ENCODE measurements around the gene GGT7.
"Not testable (repeated sequence)": the region's sequence is repeated elsewhere in the genome, so short reads cannot be mapped to it uniquely, and the experiment has no call there.

The GGT7 gene

DNA sequence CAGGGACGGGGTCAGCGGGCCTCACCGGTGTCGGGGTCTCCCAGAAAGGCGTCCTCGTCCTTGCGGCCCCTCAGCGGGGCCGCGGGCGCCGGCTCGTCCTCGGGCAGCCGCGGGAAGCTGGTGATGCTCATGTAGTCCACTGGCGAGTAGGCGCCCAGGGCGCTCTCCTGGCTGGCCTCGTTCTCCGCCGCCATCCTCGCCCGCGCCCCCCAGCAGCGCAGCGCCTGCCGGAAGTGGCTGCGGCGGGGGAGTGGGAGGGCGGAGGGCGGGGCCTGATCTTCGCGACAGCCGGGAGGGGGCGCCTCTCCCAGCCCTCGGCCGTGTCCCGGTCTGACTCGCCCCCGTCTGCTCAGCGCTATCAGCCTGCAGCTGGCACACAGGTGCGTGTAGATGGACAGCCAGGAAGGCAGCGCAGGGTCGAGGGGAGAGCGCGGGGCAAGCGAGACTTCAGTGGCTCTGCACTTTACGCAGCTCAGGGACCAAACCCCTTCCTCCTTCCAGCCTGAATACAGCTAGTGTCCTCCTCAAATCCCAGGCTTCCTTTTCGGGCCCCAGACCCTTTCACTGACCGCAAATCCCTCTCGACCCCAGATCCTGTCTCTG lies at the start of gene GGT7:
TSS of gene GGT7 (minus strand) at position 235 of the 603 bp plus-strand sequence. CDS start at position 194, 41 bp downstream.
- peak; percentile 75 to 89 (median 83) for DNase-seq (ENCODE audit: low read depth in 3 of 3, low spot score in 1 of 3)

GRCh38 chr20:34921436-34921835 lies 48.8 kb upstream of the GGT7 start:
- DNase-seq (ENCODE audit: low read depth in 3 of 3, low spot score in 1 of 3) = no peak

DNA sequence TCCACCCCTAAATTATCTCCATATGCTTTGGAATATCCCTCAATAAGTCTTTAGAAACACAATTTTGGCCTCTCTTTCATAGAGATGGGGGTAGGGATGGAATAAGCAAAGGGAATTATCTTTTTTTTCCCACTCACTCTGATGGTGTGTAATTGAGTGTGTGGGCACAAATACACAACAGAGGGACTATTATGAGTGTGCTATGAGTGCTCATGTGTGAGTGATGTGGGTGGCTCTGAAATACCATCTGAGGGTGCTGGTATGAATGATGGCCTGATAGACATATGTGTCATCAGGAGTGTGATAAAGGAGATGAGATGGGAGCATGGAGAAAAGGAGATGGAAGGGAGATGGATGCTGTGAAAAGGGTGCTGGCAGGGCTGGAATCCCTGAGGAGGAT lies 47.4 kb upstream of the GGT7 start:
- DNase-seq (ENCODE audit: low read depth in 3 of 3, low spot score in 1 of 3) = no peak

DNA sequence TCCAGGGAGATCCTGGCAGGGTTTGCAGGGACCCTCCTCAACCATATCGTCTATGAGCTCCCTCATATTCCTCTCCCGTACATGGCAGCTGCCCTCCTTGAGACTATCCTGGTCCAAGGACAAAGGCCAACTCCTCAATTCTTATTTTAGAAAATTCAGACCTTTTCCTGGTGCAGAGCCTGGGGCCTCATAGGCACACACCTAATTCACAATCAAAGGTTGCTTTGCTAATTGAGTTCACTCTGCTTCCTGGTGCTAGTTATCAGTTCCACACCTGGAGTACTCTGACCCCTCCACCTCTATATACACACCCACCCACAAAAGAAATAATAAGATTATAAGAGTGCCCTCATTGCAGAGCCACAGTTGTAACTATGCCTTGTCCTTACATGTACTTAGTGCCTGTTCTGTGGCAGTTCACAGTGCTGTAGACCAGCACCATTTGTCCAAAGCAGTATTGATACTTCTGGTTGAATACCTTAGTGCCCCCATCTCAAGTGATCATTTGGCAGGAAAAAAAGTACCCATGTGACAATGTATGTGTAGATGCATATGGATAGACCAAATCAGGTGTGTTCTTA lies 44.2 kb upstream of the GGT7 start:
- no peak for DNase-seq (ENCODE audit: low read depth in 3 of 3, low spot score in 1 of 3)

DNA sequence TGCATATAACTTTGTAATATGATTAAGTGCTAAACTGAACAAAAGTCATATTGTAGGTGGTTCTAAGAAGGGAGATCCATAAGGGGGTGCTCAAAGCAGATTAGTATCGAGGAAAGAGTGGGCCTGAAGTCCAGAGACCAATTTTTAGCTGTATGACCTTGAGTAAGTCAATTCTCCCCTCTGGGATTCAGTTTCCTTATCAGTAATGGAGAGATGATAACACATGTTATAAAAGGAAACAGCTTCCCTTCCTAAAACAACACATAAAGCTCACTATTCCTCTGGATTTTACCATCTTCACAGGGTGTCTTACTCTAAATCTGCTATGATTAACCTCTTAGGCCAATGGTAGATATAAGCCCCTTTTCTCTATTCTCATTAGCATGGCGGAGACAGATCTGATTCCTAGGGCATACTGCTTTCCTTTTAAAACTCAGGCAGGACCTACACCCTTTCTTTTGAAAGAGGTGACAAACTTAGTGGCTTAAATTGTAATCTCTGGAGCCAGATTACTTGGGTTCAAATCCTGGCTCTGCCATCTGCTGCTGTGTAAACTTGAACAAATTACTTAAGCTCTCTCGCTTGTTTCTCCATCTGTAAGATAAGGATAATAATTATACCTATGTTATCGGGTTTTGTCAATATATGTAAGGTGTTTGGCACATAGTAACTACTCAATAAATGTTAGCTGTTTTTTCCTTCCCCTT lies 43.2 kb upstream of the GGT7 start:
- no peak for DNase-seq (ENCODE audit: low read depth in 3 of 3, low spot score in 1 of 3)

DNA sequence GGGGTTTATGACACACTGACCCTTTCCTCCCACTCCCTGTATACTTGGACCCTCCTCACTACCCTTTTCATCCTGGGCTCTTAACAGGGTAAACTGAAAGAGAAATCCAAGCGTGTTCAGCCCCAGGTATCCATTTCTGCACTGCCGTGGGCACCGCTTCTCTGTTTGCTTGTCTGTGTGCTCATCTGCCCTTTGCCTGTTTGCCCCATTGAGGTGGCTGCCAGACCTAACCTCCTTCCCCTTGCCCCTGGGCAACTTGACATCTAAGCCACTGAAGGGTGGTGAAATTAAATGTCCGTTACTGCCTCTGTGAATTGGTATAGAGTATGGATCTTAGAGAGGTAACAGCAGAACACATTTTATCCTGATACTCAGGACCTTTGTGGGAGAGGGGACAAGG lies 42.5 kb upstream of the GGT7 start:
- DNase-seq (ENCODE audit: low read depth in 3 of 3, low spot score in 1 of 3) = no peak

GRCh38 chr20:34907616-34908469 lies 35.2 kb upstream of the GGT7 start:
- DNase-seq (ENCODE audit: low read depth in 3 of 3, low spot score in 1 of 3) = no peak

DNA sequence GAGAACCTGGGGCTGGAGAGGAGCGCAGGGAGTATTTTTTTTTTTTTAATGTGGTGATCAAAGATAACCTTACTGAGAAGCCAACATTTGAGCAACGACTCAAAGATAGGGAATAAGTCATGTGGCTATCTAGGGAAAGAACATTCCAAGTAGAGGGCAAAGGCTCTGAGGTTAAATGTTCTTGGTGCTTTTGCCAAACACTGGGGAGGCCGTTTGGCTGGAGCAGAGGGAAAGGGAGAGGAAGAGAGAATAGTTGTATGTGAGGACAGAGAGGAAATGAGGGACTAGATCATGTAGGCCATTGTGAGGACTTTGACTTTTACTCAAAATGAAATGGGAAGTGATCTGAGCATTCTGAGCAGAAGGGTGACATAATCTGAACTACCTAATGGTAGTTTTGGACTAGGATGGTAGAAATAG lies 31.6 kb upstream of the GGT7 start:
- DNase-seq (ENCODE audit: low read depth in 3 of 3, low spot score in 1 of 3) = no peak

GRCh38 chr20:34898731-34899130 lies 26.1 kb upstream of the GGT7 start:
- not testable (repeated sequence) for DNase-seq (ENCODE audit: low read depth in 3 of 3, low spot score in 1 of 3)

GRCh38 chr20:34898129-34898528 lies 25.5 kb upstream of the GGT7 start:
- DNase-seq (ENCODE audit: low read depth in 3 of 3, low spot score in 1 of 3) = not testable (repeated sequence)

DNA sequence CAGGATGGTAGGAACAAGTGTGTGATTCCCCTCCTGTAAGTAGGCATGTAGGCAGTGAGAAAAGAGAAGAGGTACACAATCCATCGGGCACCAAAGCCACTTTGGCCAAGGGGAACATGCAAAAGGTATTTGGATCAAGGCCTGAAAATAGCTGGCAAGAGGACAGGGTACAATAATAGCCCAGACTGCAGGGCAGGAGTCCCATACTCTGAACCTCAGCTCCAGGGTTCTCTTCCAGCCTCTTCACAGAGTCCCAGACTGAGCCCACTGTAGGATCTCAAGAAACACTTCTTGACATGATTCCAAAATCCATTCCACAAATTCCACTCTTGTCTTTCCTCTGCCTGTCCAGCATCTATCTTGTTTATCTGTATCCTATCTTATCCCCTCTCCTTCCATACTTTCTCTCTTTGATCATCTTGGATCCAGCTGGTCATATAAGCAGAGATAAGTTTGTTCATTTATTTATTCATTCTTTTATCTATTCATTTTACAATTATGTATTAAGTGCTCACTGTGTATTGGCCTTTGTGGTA lies 23.5 kb upstream of the GGT7 start:
- DNase-seq (ENCODE audit: low read depth in 3 of 3, low spot score in 1 of 3) = no peak

- no peak for DNase-seq (ENCODE audit: low read depth in 3 of 3, low spot score in 1 of 3)
Measured at GRCh38 chr20:34895465-34895864, 22.8 kb upstream of the GGT7 start.

DNA sequence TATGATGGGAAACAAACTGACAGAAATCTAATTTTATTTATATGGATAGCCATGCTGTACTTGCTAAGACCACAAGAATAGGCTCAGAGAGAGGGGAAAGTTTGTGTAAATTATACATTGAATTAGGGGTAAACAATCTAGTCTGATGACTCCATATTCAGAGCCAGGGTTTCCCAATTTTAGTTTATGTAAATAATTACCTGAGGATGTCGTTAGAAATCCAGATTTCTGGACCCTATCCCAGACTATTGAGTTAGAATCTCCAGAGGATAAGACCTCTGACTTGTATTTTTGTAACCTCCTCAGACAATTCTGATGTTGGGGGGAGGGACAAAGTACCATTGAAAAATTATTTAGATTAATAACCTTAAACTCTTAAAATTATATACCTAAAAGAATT lies 22.1 kb upstream of the GGT7 start:
- DNase-seq (ENCODE audit: low read depth in 3 of 3, low spot score in 1 of 3) = no peak

DNA sequence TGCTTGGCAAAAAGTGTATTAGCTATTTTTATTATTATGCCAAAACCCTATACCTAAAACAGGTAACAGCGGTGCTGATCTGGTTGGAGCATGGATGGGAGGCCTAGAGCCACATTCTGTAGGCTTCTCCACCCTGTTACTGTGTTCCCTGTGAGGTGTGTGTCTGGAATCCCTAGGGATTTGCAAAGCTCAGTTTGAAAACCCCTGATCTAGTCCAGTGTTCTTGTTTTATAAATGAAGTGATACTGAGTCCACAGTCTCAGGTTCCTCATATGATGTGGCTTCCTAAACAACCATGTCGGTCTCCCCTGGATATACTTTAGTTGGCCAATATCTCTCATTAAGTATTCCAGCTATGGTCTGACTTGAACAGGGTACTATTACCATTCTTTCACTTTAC lies 20.0 kb upstream of the GGT7 start:
- no peak for DNase-seq (ENCODE audit: low read depth in 3 of 3, low spot score in 1 of 3)

DNA sequence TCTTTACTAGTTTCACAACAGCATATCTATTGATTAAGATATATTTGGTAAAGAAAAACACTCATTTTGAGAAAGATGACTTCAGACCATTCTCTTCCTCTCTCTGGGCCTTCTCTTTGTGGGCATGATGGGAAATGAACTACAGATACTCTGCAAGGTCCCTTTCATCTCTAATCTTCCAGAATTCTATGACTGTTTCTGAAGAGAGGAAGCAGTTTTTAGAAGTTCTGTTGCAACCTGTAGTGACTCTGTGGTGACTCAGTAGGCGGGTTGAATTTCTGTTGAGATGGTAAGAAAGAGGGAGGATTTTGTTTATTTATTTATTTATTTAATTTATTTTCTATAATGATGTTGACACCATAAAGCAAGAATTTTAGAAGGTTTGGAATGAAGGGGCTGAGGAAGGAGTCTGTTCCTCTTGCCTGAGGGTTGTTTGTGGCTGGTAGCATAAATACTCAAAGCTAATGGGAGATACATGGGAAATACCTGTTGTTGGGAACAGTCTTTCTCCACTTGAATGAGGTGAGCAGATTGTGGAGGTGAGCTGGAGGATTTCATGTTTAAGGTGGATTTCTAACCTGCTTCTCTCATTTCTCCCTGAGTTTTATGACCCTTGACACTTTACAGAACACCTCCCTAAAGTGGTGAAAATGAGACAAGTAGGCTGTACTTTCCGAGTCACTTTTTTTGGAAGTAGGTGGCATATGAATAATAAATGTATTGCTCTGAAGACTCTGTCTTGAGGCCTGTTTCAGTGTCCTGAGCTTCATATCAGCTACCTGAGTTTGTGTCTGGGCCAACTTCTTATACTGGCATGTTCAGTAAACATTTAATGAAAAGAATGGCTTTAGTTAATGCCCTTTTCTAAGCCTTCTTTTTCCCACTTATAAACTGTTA lies 18.8 kb upstream of the GGT7 start:
- no peak for DNase-seq (ENCODE audit: low read depth in 3 of 3, low spot score in 1 of 3)

DNA sequence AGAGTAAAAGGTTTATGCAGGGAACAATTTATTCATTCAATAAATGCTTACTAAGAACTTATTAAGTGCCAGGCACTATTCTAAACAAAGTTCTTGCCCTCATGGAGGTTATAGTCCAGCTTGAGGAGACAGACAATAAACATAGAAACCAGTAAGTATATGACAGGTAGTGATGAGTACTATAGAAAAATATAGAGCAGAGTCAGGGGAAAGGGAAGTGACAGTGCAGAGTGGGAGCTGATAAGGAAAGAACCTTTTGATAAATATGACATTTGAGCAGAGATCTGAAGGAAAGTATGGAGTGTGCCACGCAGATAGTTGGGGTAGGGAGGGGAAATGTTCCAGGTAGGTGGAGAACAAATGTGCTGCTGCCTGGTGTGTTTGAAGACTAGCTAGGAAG lies 15.8 kb upstream of the GGT7 start:
- DNase-seq (ENCODE audit: low read depth in 3 of 3, low spot score in 1 of 3) = no peak

GRCh38 chr20:34887023-34887422 lies 14.4 kb upstream of the GGT7 start:
- no peak for DNase-seq (ENCODE audit: low read depth in 3 of 3, low spot score in 1 of 3)

DNA sequence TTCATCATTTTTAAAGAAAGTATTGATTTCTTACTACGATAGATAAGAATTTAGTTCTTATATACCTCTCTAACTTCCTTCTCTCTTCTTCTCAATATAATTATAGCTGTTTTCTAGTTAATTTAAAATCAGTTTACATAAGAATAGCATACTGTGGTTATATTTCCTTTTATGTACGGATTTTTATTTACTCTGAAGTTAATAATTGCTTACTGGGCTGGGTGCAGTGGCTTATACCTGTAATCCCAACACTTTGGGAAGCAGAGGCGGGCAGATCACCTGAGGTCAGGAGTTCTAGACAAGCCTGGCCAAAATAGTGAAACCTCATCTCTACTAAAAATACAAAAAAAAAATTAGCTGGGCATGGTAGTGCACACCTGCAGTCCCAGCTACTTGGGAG lies 13.5 kb upstream of the GGT7 start:
- no peak for DNase-seq (ENCODE audit: low read depth in 3 of 3, low spot score in 1 of 3)

GRCh38 chr20:34884260-34884659 lies 11.6 kb upstream of the GGT7 start:
- DNase-seq (ENCODE audit: low read depth in 3 of 3, low spot score in 1 of 3) = no peak

DNA sequence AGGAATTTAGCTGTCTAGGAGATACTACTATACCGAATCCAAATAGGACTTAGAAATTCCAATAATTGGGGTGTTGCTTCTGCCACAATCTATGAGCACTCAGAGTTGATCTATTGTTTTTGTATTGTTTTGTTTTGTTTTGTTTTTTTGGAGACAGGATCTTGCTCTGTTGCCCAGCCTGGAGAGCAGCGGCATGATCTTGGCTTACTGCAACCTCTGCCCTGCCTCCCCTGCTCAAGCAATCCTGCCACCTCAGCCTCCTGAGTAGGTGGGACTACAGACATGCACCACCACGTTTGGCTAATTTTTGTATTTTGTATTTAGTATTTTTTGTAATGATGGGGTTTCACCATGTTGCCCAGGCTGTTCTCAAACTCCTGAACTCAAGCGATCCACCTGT lies 11.2 kb upstream of the GGT7 start:
- no peak for DNase-seq (ENCODE audit: low read depth in 3 of 3, low spot score in 1 of 3)
